ENCODE measurements around the gene SCYGR3.

- TF ChIP-seq POLR2AphosphoS5 (IDR thresholded peaks at IDR 0.05; ENCODE audit: borderline replicate concordance, low read depth, low read length) (no peak), EZH2 (IDR thresholded peaks at IDR 0.05) (no peak), FOXP2 (optimal IDR thresholded peaks at IDR 0.05; ENCODE audit: control extremely low read depth, extremely low read length, insufficient read depth) (no peak)
Observed at GRCh38 chr2:227577555-227577954, 37.1 kb downstream of the SCYGR3 start.
